ENCODE data around the gene DCST1. TPM values are rescaled to one million over a fixed set of nuclear protein-coding genes. Genes with fewer than 3 reads are reported as not detected.

Gene DCST1
- total and polyA plus RNA-seq, 2 of the 8 experiments (the other 6 are each of a cell fraction or from before 2014, with no cell fraction given) = not detected

DNA sequence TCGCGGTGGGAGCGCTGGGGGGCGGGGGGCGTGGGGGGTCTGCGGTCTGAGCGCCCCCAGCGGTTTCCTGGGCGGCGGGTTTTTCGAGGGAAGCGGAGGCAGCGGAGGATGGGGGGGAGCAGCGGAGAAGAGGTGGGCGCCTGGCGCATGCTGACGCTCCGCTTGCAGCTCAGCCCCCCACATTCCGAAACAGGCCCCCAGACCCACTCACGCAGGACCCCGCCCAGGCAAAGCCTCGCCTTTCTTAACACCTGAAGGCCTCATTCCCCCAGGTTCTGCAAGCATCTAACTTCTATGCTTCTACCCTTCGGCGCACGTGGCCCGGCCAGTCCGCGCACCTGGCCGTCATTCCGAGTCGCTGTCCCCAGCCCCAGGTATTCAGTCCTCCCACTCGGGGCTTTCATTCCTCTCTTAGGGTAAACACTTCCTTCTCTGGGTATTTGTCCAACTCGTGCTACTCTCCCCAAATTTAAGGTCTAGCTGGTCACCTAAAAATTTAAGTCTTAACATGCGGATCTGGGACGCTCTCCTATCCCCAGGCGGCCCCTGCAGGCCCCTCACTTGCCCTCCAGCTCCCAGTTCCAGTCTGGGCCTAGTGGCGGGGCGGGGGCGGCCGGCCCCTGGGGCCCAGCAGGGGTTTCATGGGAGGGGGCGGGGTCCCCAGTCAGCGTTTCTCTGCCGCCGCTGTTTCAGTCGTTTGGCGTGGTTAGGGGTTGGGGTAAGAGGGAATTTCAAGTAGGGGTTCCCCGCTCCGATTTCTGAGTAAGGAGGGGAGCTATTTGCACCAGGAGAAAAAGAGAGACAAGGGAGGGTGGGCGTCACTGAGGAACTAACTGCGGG is 33.8 kb upstream of the DCST1 start (continued):
- TF ChIP-seq CBX8 (IDR thresholded peaks at IDR 0.05; ENCODE audit: borderline replicate concordance, low read depth, low read length) (no peak), RAD21 (IDR thresholded peaks at IDR 0.05 in 1 of 2, conservative IDR thresholded peaks at IDR 0.05 in 1 of 2; ENCODE audit: low read depth in 2 of 2, low read length in 2 of 2) (no peak), MAFK (IDR thresholded peaks at IDR 0.05; ENCODE audit: low read depth, low read length) (no peak), RBBP5 (IDR thresholded peaks at IDR 0.05; ENCODE audit: borderline replicate concordance, low read depth, low read length) (no peak), RFX5 (IDR thresholded peaks at IDR 0.05; ENCODE audit: borderline replicate concordance, low read depth, low read length) (no peak), TAF1 (IDR thresholded peaks at IDR 0.05; ENCODE audit: low read depth, low read length) (peak; percentile 48; the same call in 1 of the 2 replicates), YY1 (IDR thresholded peaks at IDR 0.05; ENCODE audit: low read depth, low read length) (no peak), GTF2F1 (IDR thresholded peaks at IDR 0.05; ENCODE audit: borderline replicate concordance, low read depth, low read length) (no peak), SP2 (IDR thresholded peaks at IDR 0.05; ENCODE audit: low read length) (no peak), CBX5 (IDR thresholded peaks at IDR 0.05; ENCODE audit: low read depth, low read length) (no peak), HDAC6 (IDR thresholded peaks at IDR 0.05; ENCODE audit: low read depth, low read length) (no peak), SP4 (IDR thresholded peaks at IDR 0.05; ENCODE audit: low read length) (no peak; the same call in 1 of the 2 replicates), CTBP2 (IDR thresholded peaks at IDR 0.05; ENCODE audit: borderline replicate concordance, insufficient read depth, insufficient read length, low read length) (peak; percentile 65), EZH2 (IDR thresholded peaks at IDR 0.05; ENCODE audit: low read depth, low read length, severe bottlenecking) (no peak), BCL11A (IDR thresholded peaks at IDR 0.05; ENCODE audit: low read depth in 2 of 2, low read length in 2 of 2) (no peak), BACH1 (IDR thresholded peaks at IDR 0.05; ENCODE audit: low read length) (no peak), ZNF274 (IDR thresholded peaks at IDR 0.05; ENCODE audit: borderline replicate concordance, extremely low read depth, low read length) (no peak), SIN3A (conservative IDR thresholded peaks at IDR 0.05 in 1 of 2, IDR thresholded peaks at IDR 0.05 in 1 of 2; ENCODE audit: low read depth in 1 of 2, low read length in 2 of 2) (peak in 1 of 2 experiments; percentile 76; a peak in 2 of 4 replicates), CHD1 (IDR thresholded peaks at IDR 0.05; ENCODE audit: low read depth, low read length) (no peak)
- TF ChIP-seq, protein P1, sequence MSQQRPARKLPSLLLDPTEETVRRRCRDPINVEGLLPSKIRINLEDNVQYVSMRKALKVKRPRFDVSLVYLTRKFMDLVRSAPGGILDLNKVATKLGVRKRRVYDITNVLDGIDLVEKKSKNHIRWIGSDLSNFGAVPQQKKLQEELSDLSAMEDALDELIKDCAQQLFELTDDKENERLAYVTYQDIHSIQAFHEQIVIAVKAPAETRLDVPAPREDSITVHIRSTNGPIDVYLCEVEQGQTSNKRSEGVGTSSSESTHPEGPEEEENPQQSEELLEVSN (IDR thresholded peaks at IDR 0.05) = peak; percentile 95
- TF ChIP-seq, protein P2, sequence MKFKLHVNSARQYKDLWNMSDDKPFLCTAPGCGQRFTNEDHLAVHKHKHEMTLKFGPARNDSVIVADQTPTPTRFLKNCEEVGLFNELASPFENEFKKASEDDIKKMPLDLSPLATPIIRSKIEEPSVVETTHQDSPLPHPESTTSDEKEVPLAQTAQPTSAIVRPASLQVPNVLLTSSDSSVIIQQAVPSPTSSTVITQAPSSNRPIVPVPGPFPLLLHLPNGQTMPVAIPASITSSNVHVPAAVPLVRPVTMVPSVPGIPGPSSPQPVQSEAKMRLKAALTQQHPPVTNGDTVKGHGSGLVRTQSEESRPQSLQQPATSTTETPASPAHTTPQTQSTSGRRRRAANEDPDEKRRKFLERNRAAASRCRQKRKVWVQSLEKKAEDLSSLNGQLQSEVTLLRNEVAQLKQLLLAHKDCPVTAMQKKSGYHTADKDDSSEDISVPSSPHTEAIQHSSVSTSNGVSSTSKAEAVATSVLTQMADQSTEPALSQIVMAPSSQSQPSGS (IDR thresholded peaks at IDR 0.05; ENCODE audit: low read length) = no peak
